HG02885 (cell line): Measurements from ENCODE around the gene C1orf159.

ENCODE experiments used
- ATAC-seq: cut with Tn5 transposase; IDR thresholded peaks from one replicate; pipeline ENCODE4 v1.9.1; 2021; ENCODE audit warnings: mild to moderate bottlenecking; ENCODE audit not compliant: unreplicated experiment, poor library complexity

Gene C1orf159

DNA sequence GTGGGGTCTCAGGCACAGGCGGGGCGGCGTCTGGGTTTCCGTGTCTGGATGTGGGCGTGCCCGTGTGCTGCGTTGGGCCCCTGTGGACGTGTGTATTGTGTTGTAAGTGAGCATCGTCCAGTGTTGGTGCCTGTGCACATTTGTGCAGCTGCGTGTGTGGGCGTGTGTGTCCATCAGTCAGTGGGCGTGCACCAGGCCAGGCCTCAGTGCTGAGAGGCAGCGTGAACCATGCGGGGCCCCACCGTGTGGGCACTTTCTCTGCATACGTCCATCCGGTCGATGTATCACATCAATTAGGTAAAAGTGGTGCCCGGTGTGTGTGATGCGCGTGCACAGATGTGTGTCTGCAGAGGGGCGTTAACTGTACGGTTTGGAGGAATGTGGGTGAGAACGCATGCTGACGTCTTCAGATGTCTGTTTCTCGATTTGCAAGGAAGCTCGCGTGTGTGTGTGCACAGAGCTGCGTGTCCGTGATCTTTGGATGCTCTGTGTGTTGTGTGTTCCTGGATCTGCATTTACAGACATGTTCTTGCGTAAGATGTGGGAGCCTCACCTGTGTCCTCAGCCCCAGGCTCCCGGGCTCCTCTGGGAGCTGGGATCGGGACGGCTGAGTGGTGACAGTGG lies 71.3 kb downstream of the C1orf159 start:
- ATAC-seq: no peak

DNA sequence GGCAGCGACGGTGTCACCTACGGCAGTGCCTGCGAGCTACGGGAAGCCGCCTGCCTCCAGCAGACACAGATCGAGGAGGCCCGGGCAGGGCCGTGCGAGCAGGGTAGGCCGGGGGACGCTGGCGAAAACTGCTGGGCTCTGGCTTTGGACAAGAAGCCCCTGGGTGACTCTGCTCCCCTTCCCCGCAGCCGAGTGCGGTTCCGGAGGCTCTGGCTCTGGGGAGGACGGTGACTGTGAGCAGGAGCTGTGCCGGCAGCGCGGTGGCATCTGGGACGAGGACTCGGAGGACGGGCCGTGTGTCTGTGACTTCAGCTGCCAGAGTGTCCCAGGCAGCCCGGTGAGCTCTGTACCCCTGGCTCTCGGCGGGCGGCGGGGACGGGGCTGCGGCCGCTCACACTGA lies 72.0 kb downstream of the C1orf159 start:
- ATAC-seq: no peak

DNA sequence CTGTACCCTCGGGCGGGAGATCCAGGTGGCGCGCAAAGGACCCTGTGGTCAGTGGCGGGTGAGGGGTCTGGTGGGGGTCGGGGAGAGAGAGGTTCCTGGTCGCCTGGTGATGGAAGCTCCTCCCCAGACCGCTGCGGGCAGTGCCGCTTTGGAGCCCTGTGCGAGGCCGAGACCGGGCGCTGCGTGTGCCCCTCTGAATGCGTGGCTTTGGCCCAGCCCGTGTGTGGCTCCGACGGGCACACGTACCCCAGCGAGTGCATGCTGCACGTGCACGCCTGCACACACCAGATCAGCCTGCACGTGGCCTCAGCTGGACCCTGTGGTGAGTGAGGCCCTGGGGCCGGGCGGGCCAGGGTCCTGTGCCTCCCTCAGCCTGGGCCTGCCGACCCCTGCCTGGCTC lies 72.5 kb downstream of the C1orf159 start:
- ATAC-seq: no peak

DNA sequence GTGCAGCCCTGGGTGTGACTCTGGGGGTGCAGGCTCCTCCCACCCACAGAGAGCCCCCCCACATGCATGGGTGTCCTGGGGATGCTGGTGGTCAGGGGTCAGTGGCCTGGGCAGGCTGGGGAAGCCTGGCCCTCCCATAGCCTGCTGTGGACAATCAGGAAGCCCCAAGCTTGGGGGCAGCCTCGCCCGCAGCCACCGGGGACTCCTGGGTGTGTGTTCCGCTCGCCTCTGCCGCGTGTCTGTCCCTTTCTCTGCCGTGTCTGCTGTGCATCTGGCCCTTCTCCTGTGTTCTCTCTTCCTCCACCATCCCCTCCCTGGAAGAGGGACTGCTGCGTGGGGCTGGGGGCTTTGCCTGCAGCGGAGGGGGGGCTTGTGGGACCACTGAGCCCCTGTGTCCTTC lies 73.1 kb downstream of the C1orf159 start:
- ATAC-seq: no peak

DNA sequence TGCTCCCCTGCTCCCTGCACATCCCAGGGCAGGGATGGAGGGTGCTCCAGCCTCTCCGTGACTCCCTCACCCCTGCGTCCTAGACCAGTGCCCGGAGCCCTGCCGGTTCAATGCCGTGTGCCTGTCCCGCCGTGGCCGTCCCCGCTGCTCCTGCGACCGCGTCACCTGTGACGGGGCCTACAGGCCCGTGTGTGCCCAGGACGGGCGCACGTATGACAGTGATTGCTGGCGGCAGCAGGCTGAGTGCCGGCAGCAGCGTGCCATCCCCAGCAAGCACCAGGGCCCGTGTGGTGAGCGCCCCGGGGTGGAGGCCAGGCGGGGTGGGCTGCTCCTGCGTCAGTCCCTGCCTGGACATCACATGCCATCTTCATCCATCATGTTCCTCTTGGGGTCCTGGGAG lies 74.0 kb downstream of the C1orf159 start:
- no peak for ATAC-seq

DNA sequence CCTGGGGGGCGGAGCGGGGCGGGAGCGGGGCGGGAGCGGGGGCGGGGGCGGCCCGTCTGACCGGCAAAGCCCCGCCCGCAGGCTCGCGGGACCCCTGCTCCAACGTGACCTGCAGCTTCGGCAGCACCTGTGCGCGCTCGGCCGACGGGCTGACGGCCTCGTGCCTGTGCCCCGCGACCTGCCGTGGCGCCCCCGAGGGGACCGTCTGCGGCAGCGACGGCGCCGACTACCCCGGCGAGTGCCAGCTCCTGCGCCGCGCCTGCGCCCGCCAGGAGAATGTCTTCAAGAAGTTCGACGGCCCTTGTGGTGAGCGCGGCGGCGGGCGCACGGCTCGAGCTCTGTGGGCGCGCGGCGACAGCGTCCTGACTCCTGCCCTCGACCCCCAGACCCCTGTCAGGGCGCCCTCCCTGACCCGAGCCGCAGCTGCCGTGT lies 74.8 kb downstream of the C1orf159 start:
- ATAC-seq: no peak

DNA sequence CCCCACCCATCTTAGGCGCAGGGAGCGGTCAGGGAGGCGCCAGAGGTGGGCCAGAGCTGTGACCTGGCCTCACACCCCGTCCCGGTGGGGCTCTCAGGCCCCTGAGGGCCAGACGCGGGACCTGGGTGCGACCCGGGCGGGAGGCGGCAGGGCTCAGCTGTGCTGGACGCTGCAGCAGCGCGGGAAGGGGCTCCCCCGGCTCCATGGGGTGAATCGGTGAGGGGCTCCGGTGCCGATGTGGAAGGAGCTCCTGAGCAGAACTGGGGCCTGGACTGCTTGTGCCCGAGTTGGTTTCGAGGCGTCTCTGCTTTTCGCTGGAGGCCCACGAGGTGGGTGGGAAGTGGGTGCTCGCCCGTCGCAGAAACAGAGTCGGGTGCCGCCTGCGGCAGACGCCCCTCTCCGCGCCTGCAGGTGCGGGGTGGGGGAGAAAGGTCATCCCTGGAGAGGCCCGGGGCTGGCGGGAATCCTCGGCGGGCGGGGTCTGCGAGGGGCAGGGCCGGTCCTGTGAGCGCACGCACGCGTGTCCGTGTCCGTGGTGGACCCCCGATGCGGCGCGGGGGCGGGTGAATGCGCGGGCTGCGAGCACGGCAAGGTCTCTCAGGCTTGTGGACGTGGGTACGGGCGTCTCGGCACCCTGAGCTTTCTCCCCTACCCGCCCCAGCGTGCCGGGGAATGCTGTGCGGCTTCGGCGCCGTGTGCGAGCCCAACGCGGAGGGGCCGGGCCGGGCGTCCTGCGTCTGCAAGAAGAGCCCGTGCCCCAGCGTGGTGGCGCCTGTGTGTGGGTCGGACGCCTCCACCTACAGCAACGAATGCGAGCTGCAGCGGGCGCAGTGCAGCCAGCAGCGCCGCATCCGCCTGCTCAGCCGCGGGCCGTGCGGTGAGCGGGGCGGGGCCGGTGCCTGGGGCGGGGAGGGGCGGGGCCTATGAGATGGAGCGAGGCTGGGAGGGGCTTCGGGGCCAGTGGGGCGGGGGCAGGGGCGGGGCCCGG lies 75.6 kb downstream of the C1orf159 start:
- ATAC-seq: peak; percentile 57

DNA sequence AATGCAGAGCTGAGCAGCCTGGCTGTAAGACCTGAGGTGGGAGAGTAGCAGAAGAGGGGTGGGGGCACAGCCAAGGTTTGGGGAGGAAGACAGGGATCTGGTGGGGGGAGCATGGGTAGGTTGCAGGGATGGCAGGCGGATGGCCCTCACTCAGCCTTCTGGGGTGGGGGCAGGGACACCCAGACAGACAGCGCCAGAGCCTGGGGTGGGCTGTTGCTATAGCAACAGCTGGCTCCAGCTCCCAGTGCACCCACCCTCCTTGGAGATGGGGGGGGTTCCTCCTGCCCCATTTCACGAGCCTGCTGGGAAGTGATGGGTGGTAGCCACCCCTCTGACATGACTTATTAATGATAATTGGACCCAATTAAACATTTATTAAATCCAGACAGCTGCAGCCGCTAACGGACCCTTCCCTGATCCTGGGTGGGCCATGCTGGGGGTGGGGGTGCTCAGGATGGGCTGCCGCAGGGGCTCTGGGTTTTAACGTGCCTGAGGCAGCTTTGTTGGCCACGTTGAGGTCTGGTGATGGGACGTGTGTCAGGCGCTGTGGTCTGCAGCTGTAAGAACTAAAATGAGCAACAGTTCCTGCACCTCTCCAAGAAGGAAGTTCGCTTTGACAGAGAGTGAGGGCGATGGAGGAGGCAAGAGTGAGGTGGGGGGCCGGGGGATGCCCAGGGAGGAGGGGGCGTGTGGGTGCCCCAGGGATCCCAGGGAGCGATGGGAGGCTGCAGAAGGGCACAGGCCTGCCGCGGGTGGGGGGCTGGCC lies 76.6 kb downstream of the C1orf159 start:
- ATAC-seq: peak; percentile 10

DNA sequence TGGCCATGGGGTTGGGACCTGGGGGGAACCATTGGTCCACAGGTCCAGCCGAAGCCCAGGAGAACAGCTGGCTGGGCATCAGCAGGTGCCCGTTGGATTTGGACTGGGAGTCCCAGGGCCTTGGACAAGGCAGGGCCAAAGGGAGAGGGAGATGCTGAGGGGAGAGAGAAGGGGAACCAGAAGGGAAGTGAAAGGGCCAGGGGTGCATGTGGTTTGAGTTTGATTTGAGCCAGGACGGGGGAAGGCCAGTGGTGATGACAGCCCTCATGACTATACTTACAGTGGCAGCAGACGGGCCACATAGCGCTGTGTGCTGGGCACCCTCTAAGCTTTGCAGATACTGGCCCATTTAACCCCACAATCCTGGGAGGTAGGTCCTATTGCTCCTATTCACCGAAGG lies 77.2 kb downstream of the C1orf159 start:
- peak; percentile 65 for ATAC-seq

DNA sequence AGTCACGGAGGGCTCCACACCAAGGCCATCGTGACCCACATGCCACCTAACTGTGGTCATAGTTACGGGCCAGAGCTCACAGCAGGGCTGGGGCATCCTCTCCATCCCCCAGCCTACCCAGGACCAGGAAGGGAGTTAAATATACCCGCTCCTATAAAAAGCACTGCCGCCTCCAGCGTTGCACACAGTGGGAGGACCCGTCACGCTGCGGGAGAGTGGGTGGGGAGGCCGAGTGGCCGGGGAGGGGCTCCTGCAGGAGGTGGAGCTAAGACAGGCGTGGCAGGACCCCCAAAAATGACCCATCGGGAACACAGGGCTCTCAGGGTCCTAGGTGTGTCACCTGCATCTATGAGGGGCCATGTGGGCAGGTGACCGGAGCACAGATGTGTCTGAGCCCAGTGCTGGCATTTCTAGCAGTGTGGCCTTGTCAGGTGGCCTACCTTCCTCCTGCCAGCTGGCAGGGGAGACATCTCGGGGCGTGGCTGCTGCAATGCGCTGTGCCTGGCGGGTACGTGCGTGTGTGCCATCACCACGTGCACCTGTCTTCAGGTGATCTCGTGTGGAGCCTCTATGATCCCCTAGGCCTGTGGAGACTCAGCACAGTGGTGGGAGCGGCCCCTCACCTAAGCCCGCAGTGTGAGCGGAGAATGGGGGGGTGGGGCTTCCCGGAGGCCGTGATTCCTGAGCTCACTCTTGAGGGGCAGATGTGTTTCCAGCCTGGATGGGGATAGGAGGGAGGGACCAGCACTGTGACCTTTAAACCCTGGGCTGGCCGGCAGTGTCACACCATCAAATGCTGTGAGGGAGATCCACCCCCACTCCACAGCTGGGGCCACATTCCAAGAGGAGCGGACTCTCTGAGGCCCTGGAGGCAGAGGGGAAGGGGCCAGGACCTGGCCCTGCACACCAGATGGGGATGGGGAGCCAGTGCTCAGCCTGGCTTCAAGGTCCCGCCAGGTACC lies 78.2 kb downstream of the C1orf159 start:
- ATAC-seq: no peak

DNA sequence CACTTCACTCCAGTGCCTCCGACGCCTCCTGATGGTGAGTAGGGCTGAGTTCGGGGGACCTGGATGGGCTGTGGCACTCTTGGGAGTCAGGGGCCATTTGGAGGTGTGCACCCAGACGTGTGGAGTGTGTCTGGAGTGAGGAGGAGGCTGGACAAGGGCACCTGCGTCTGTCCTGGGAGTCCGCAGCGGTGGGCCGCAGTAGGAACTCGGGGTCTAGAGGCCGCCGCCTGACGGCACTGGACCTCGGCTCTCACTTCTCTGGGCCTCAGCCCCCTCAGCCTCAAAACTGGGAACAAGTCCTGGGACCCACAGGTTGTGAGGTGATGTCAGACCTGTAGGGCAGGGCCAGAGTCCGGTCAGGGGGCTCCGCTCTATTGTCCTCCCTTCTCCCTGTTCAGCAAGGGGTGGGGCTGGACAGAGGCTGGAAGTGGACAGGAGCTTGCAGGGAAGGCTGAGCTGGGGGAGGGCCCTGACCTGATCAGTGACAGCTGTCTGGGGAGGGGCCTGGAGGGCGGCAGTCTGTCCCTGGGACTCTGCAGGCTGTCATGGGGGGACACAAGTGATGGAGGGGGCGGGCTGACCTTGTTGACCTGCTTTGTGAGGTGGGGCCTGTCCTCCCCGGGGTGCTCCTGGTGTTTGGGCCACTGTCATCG lies 80.5 kb downstream of the C1orf159 start:
- ATAC-seq: no peak

DNA sequence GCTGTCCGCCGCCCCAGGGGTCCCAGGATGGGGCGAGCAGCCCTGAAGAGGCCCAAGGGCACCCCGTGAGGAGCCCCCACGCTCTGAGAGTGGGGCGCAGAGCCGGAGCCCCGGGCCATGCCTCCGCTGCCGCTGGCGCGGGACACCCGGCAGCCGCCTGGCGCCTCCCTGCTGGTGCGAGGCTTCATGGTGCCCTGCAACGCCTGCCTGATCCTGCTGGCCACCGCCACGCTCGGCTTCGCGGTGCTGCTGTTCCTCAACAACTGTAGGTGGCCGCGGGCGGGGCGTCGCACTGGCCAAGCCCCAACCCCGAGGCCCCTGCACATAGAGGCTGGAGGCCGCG lies 81.5 kb downstream of the C1orf159 start:
- no peak for ATAC-seq

DNA sequence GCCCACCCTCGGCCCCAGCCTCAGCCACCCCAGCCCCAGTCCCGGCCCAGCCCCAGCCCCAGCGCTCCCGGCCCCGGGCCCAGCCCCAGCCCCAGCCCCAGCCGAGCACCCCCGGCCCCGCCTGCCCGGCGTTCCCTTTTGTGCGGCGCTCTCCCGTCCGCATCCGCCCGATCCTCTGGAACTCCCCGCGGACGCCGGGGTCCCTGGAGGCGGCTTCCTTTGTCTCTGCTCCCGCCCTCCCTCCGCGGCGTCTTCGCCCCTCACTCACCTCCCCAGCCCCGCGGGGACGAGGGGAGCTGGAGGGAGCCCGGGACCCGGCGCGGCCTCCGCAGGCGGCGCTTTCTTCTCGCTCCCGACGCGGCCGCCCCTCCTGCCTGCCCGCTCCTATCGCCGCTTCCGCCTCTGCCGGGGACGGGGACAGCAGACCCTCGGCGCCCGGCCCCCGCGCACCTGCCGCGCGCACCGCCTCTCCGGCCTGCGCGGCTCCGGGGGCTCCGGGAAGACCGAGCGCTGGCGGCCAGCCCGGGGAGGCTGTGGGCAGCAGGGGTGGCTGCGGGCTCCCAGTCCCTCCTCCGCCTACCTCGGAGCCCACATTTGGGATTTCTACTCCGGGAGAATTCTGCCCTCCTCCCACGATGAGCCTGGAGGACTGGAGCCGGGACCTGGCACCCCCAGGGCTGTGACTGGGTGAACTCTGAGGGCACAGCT lies 82.0 kb downstream of the C1orf159 start:
- ATAC-seq: no peak

DNA sequence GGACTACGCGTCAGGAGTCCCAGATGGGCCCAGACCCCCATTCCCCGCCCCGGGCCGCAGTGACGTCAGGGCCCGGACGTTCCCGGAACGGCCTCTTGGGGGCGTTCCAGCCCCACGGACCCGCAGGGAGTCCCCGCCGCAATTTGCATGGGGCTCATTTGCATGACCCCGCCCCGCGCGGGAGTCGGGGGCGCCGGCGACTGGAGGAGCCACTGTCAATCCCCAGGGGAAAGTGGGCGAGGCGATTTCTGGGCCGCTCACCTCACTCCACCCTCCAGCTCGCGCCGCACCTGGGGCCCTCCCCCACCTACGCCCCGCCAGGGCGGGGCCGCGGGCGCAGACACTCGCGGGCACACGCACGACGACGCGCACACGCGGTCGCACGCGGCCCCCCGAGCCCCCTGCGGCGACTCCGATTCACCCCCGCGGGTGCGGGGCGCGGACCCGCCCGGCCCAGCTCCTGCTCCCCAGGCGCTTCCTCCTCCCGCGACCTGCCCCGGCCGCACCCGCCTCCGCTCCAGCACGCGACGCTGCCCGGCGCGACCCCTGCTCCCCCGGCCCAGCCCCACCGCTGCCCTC lies 82.8 kb downstream of the C1orf159 start:
- ATAC-seq: peak; percentile 88

DNA sequence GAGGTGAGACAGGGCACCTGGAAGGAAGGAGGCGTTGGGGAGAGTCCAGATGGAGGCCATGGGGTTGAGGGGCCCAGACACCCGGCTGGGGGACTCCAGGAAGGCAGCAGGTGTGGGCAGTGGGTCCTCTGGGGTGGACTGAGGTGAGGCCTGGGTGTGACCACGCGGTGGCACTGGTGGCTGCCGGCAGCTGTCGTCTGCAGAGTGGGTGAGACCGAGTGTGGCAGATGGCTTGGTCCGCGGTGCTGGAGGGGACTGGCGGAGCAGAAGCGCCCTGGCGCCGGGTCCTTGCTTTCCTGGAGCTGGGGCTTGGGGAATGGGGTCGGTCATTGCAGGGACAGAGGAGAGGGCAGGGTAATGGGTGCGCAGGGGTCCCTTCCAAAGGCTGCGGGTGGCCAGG lies 83.5 kb downstream of the C1orf159 start:
- ATAC-seq: peak; percentile 17
